ENCODE data around the gene C9orf50.
A peak's percentile ranks its signal among the peaks of the same experiment; 100 is the strongest.
"Not testable (repeated sequence)": the region's sequence is repeated elsewhere in the genome, so short reads cannot be mapped to it uniquely, and the experiment has no call there.

The C9orf50 gene

DNA sequence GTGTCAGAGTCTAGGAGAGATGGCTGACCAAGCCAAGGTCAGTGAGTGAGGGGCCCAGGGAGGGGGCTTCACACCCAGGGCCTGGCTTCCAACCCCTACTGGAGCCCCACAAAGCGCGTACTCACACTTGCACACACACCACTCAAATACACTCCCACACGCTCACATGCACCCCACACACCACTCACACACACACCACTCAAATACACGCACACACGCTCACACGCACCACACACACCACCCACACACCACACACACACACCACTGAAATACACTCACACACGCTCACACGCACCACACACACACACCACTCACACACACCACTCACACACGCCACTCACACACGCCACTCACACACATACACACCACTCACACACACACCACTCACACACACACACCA lies 26.7 kb upstream of the C9orf50 start:
- DNase-seq: no peak

DNA sequence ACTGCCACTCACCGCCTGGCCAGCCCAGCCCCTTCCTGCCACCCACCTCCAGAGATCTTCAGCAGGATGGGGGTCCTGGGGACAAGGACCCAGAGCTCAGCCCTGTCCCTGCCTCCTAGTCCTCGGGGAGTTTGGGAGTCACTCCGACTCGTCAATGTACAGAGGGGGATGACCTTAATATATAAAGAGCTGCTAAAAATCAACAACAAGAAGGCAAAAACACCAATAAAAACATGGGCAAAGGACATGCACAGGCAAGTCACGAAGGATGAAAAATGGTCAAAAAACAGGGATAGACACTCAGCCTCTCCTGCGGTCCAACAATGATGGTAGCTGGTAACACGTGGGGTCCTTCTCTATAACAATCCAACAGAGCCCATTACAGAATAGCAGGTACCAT lies 25.8 kb upstream of the C9orf50 start:
- no peak for DNase-seq

DNA sequence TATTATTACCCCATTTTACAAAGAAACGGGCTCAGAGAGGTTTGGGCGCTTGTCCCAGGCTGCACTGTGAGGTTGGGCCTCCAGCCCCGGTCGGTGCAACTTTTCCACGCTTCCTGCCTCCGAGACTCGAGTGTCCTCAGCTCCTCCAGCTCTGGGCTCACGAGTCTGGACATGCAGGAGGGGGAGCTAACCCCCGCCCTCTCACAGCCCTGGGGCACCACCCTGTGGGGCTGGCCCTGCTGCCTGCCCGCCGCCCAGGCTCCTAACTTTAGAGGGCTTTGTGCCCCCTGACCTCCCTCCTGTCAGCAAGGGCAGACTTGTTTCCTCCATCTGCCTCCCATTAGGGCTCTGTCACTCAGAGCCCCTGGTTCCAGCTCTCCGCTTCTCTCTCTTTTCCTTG lies 25.4 kb upstream of the C9orf50 start:
- DNase-seq: no peak

DNA sequence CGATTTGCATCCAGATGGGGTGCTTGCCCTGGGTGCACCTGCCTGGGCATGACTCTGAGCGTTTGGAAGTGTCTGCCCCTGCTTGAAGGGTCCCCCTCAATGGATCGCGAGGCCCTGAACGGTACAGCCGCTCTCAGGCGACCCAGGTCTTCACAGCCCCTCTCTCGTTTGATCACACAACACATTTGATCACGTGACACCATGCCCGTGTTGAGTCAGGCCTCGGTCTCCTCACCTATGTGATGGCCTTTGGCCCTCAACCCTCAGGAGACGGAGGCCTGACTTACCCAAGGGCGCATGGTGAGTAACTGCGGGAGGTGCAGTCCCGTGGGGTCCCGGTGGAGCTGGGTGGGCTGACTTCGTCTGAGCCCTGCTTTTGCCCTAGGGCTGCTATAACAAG lies 24.0 kb upstream of the C9orf50 start:
- DNase-seq: no peak

DNA sequence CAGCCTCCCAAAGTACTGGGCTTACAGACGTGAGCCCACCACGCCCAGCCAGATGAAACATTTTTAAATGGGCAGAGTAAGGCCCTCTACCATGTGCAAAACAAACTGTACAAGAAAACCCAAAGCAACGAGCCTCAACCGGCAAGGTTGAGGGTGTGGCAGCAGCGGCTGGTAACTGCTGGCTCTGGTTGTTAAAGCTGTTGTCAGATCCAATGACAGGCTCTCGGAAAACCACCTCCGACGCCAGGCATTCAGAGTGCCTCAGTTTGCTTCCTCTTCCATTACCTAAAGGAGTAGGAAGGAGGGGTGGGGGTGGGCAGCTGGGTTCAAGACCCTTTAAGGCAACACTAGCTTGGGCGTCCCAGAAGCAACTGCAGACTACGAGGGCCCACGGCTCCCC lies 23.5 kb upstream of the C9orf50 start:
- no peak for DNase-seq

DNA sequence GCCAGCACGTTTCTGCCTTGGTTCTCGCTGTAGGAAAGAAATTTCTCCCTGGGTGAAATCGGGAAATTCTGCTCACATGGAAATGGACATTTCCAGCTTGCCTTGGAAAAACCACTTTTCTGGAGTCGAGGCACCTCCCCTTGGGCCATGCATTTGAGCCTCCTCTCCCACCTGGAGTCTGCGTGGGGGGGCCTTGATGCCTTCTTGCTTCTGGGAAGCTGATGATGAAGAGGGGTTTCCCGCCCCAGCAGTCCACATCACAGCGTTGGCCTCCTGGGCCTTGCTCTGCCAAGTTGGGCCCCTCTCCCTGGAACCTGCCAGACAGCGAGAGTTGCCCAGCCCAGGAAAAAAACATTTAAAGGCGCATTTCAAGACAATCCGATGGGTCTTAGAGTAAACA lies 22.8 kb upstream of the C9orf50 start:
- DNase-seq: no peak

DNA sequence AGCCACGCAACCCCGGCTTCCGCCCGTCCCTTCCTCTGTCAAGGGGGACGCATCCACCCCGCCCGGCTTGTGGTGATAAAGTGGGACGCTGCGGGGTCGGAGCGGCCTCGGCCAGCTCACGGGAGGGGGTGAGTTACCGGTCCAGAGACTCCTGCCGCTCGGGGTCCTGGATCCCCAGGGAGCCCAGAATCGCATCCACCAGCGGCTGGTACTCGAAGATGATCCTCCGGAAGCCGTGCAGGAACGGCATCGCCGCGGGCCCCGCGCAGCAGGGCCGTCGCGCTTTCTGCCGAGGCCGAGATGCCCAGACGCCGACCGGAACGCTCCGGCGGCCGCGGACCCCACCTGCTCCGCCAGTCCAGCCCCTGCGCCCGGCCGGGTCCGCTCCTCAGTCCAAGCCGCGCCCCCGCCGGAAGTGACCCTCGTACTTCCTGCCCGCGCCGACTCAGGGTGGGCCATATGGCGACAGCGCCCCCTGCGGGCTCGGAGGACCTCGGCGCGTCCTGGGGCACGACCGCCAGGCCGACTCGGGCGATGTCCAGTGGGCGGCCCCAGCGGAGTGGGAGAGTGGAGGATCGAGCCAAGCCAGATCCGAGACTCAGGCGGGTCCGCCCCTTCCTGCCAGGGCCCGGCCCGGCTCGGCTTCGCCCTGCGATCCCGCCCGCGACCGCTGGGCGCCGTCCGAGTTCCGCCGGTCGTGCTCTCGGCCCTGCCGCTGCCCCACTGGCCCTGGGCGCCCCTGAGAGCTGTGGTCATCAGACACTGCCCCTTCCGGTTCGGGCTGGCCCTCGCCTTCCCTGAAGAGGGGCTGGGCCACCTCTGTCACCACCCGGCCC lies 21.1 kb upstream of the C9orf50 start, which contains the start of gene ASB6:
TSS of gene ASB6 (minus strand) at position 402 of the 836 bp plus-strand sequence. CDS start at position 250, 152 bp downstream.
- peak; percentile 94 for DNase-seq

DNA sequence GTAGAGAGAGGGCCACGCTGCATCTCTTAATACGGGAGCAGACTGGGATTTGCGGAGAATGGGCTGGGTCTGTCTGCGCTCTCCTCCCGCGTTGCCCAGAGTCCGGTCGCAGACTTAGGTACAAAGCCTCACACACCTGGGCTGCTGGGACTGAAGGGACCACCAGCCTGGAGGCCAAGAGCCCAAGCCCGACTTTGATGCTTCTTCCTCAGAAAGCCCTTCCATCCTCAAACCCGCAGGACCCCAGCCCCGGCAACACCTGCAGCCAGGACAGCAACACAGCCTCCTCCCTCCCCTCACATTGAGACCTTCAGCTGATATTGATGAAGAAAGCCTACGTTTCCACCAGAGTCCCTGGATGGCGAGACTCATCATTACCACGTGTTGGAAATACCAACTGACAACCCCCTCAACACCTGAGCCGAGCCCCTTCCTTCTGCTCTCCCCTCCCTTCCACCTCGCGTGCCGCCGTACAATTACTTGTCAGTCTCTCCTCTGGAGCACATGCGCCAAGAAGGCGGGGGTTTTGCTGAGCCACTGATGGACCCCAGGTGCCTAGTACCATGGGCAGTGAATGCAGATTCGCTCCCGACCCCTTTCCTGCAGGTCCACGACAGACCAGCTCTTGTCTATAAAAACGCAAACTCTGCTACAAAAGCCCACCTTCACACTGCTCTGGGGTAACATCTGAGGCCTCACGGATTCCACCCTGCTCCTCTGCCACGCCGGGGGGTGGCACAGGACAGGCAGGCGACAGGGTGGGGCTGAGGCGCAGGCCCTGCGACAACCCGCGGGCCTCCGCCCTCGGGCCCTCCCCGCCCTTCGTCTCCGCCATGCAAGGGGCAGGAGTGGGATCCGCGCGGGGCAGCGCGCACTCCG lies 20.2 kb upstream of the C9orf50 start:
- no peak for DNase-seq

DNA sequence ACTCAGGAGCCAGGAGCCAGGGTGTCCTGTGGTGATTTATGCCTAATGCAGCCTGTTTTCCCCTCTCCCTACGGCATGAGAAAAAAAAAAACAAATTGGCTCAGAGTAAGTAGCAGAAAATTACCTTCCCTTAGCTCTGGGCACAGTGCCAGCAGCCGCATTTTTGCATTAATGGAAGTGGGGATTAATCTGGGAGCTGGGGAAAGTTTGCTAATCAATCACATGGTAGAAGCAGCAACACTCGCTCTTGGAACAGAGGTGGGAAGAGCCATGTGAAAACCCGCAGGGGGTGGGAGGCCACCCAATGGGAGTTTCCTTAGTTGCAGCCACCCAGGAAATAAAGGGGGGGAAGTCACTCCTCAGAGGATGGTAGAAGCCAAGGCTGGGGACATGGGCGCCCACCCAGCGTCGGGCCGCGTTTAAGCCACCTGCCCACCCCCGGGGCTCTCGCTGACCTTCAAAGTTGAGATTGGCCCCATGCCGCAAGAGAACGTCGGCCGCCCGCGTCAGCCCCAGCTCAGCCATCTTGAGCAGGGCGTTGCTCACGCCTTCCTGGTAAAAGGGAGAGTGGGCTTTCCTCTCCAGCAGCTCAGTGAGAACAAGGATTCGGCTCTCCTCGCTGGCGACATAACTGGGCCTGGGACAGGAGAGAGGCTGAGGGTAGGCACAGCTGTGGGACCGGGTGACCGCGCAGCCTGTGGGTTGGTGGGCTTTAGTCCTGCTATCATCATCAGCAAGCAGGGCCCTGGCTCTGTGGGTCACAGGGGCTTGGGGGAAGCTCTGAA lies 19.4 kb upstream of the C9orf50 start:
- DNase-seq: no peak

DNA sequence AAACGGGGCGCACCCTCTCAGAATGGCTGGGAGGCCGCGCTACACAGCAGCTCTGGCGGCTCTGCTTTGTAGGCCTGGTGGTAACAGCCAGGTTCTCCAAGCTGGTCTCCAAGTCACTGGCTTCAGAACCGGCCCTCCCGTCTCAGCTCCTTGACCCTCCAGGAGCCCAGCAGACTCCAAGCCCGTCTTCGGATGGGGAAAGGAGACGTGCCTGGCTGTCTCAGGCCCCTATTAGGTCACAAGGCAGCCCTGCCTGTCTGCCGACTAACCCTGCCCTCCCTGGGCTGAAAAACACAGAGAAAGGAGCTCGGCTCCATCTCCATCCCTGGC lies 18.8 kb upstream of the C9orf50 start:
- DNase-seq: no peak

DNA sequence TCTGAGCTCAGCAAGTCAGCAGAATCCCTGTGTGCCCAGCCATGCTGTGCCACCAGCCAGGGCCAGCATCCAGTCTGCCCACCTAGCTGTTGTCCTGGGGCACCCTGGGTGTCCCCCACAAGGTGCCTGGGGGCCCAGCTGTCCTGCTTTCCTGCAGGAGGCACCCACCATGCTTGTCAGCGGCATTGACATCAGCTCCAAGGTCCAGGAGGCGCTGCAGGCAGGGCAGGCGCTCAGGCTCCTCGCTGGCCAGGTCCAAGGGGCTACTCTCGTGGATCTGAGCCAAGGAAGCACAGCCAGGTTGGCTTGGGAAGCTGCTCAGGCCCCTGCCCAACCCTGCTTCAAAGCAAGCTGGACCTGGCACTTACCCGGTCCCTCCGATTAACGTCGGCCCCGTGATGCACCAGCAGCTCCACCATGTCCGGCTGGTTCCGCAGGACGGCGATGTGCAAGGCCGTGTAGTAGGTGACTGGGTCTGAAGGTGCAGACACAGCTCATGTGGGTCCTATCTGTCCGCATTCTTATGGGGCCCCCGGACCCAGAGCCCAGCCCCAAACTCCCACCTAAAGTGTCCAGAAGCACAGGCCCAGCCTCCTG lies 18.2 kb upstream of the C9orf50 start:
- no peak for DNase-seq

DNA sequence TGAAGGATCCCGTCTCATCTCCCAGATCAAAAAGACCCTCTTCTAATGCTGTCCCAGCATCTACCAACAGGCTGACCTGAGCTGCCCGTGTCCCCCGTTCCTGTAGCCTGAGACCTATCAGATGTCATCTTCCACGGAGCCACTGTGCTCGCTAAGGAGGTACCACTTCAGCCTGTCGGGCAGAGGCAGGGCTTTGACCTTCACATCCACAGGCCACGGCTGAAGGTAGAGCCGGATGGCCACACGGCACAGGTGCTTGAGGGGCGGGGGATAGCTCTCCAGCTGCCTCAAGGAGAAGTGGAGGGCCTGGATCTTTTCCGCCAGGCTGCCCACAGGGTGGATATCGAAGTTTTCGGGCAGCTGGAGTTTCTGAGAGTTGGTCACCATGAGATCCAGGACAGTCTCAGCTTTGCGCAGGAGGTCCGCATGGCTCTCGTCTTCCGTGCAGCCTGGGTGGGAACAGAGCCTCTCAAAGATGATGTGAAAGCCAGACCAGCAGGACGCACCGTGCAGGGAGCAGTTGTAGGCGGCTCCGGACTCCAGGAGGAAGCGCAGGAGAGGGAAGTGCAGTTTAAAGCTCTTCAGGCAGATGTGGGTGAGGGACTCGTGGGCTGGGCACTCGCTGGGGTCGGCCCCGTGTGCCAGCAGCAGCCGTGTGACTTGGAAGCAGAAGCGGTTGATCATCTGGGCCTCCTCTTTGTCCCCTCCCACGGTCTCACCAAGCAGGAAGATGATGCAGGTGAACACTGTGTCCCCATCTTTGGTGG lies 17.0 kb upstream of the C9orf50 start:
- DNase-seq: no peak

DNA sequence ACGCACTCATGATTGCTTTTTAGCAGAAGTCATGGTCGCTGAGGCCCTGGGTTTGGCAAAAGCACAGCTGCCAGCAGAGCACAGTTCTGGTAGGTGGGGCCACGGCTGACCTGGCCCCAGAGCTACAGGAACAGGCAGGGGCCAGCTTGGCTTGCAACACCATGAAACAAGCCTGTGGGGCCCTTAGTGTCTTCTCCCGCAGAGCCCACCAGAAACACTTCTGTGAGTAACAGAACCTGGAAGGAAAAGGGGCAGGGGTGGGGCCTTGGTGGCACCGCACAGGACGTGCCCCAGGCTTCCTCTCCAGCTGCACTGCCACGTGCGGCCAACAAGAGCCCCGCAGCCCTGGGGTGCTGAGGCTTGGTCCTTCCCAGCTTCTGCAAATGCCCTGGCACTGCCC lies 16.2 kb upstream of the C9orf50 start:
- no peak for DNase-seq

DNA sequence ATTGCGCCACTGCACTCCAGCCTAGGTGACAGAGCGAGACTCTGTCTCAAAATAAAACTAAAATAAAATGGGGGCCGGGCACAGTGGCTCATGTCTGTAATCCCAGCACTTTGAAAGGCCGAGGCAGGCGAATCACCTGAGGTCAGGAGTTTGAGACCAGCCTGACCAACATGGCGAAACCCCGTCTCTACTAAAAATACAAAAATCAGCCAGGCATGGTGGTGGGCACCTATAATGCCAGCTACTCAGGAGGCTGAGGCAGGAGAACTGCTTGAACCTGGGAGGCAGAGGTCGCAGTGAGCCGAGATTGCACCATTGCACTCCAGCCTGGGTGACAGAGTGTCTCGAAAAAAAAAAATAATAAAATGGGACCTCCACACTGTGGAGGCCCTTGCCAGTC lies 15.4 kb upstream of the C9orf50 start:
- DNase-seq: not testable (repeated sequence)

DNA sequence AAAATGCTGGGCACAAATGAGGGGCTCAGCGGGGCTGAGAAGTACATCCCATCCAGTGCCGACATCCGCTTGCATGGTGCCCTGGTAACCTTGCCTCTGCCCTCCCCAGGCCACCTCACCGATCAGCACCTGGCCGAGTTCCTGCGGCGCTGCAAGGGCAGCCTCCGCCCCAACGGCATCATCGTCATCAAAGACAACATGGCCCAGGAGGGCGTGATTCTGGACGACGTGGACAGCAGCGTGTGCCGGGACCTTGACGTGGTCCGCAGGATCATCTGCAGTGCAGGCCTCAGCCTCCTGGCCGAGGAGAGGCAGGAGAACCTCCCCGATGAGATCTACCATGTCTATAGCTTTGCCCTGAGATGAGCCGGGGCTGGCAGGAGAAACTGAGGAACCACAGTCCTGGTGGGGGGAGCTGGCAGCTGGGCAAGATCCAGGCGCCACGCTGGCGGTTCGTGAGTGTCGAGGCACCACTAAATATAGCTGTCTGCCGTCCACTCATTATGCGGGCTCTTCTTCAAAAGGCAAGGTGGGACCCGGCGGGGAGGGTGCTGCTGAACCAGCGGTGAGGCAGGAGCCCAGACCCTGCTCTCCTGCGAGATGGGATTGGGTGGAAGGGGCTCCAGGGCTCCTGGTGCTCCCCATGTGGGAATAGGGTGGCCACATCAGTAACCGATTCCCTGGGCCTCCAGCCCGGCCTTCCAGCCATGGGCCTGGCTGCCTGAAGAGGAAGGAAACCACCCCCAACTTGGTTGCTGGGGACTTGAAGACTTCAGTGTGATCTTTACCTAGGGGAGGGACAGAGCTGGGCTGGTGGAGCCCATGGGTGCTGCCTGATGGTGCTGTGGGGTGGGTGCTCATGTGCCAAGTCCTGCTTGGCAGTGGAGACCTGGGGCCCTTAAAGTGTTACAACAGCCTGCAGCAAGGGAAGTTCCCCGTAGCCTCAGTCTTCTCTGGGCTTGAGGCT lies 14.5 kb upstream of the C9orf50 start:
- no peak for DNase-seq

DNA sequence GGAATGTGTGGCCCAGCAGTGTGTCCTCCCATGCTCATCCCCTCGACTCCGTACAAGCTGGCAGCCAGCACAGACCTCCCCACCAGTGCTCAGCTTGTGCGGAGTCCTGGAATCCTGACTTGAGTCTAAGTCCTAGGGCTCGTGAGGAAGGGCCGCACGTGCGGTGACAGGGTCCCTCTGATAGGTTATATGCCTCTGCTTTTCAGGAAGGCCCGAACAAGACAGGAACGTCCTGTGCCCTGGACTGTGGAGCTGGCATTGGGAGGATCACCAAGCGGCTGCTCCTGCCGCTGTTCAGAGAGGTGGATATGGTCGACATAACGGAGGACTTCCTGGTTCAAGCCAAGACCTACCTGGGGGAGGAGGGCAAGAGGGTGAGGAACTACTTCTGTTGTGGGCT lies 12.9 kb upstream of the C9orf50 start:
- DNase-seq: no peak

DNA sequence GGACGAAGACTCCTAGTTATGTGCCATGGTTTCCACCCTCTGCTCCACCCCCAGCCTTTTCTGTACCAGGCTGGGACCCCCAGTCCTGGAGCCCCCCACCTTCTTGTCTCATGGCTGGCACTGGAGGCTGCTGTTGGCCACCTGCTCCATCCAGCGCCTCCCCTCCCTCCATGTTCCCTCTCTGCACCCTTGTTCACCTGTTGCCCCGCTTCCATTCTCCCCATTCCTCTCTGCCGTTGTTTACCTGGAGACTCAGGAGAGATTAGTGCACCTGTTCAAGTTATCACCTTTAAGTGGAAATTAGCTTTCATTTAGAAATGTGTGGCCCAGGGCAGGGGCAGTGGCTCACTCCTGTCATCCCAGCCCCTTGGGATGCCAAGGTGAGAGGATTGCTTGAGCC lies 12.3 kb upstream of the C9orf50 start:
- DNase-seq: no peak

DNA sequence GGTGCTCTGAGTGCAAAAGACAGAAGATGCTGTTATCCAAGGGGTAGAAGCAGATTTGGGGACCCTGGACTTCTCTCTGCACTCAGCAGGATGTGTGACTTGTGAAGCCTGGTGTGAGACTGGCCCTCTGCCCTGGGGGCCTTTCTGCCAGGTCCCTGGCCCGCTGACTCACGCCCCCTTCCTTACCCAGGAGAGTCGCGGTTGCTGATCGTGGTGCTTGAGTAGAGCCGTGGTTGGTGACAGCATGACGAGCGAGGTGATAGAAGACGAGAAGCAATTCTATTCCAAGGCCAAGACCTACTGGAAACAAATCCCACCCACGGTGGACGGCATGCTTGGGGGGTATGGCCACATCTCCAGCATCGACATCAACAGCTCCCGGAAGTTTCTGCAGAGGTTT lies 11.6 kb upstream of the C9orf50 start:
- DNase-seq: no peak

DNA sequence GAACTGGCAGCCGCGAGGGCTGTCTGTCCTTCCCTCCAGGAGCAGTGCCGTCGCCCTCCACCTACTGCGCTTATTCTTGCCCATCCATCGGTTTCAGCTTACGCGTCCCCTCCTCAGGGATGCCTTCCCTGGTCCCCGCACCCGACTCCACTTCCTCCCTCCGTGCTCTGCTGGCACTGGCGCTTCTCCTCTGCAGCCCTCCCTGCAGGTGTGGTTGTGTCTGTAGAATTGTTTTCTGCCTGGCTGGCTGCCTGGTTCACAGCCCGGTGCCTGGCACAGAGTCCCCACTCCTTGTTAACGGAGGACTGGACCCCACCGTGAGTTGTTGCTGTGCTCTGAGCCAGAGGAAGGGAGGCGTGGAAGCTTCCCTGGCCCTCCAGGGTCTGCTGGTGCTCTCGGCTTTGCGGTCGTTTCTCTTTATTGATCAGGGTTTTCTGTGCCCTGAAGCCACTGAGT lies 10.8 kb upstream of the C9orf50 start:
- DNase-seq: no peak

DNA sequence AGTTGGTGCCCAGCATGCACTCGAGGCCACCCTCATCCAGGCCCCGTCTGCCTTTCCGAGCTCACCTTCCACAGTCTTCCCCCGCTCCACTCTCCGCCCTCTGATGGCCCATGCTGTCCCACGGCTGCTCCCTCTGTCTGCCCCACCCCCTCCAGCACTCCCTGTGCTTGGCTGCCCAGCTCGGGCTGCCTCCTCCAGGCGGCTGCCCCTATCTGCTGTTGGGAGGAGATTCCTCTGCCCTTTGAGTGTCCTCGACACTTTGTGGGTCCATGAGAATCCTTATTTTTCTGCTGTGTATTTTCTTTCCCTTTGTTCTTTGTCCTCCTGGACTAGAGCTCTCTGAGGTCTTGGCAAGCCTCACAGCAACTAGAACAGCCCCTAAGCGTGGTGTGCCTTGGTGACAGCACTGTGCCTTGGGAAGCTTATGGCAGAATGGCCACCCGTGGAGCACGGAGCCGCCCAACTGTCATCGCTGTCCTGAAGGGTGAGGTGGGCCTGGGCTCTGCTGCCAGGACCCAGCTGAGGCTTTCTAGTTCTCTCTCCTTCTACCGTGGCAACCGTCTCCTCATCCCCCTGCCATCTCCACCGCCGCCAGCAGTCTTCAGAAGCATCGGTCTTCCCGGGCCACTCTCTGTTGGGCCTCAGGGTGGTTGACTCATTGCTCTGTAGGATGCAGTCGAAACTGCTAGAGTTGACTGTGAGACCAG lies 10.2 kb upstream of the C9orf50 start:
- DNase-seq: no peak
